COLO668 (cell line): ENCODE measurements around the gene AP1M2.
"Not testable (repeated sequence)": the region's sequence is repeated elsewhere in the genome, so short reads cannot be mapped to it uniquely, and the experiment has no call there.

Experiments used
- DNase-seq: peaks from one replicate; lab custom pipeline; 2025; ENCODE audit not compliant: unreplicated experiment; lab: John Stamatoyannopoulos, UW

AP1M2 gene

GRCh38 chr19:10602330-10603083 lies 15.4 kb upstream of the AP1M2 start:
- DNase-seq: peak; percentile 77

GRCh38 chr19:10601999-10602329 lies 14.9 kb upstream of the AP1M2 start:
- no peak for DNase-seq

GRCh38 chr19:10600149-10600548 lies 13.0 kb upstream of the AP1M2 start:
- DNase-seq: no peak

GRCh38 chr19:10593820-10594637 lies 6.9 kb upstream of the AP1M2 start:
- DNase-seq: no peak

- no peak for DNase-seq
Observed at GRCh38 chr19:10593148-10593547, 6.0 kb upstream of the AP1M2 start.

- no peak for DNase-seq
Observed at GRCh38 chr19:10587839-10588150, 683 bp upstream of the AP1M2 start.

GRCh38 chr19:10586396-10586795 lies 716 bp downstream of the AP1M2 start:
- no peak for DNase-seq

GRCh38 chr19:10583036-10583776 lies 3.9 kb downstream of the AP1M2 start:
- no peak for DNase-seq

- DNase-seq: no peak
Observed at GRCh38 chr19:10582091-10582490, 5.0 kb downstream of the AP1M2 start.

- DNase-seq: peak; percentile 86
Observed at GRCh38 chr19:10580979-10581631, 6.0 kb downstream of the AP1M2 start.

- DNase-seq: no peak
Observed at GRCh38 chr19:10577951-10578350, 9.2 kb downstream of the AP1M2 start.

GRCh38 chr19:10575011-10575716 lies 11.9 kb downstream of the AP1M2 start:
- DNase-seq: no peak

- DNase-seq: no peak
Observed at GRCh38 chr19:10574462-10574861, 12.7 kb downstream of the AP1M2 start.

- not testable (repeated sequence) for DNase-seq
Observed at GRCh38 chr19:10573793-10574192, 13.3 kb downstream of the AP1M2 start.

- peak; percentile 99 for DNase-seq
Observed at GRCh38 chr19:10568826-10569651, 18.1 kb downstream of the AP1M2 start, which contains the start of gene CDKN2D. TSS of gene CDKN2D (minus strand) at chr19:10568979. CDS start at chr19:10568653, 326 bp downstream.

GRCh38 chr19:10568062-10568825 lies 18.9 kb downstream of the AP1M2 start:
- DNase-seq: peak; percentile 79

- no peak for DNase-seq
Observed at GRCh38 chr19:10567656-10568055, 19.5 kb downstream of the AP1M2 start.

GRCh38 chr19:10566658-10567410 lies 20.3 kb downstream of the AP1M2 start:
- no peak for DNase-seq

- no peak for DNase-seq
Observed at GRCh38 chr19:10566408-10566657, 20.8 kb downstream of the AP1M2 start.
